Non-pigmented ciliary epithelial cell (primary cell): ENCODE data around the gene PGLYRP4.
"Not testable (repeated sequence)": the region's sequence is repeated elsewhere in the genome, so short reads cannot be mapped to it uniquely, and the experiment has no call there.

Source experiments
- DNase-seq: peaks from one replicate; pipeline ENCODE4 v3.0.0-alpha.2; 2010; ENCODE audit warnings: low read depth

Gene PGLYRP4

GRCh38 chr1:153356392-153357075 lies 7.9 kb upstream of the PGLYRP4 start:
- no peak for DNase-seq

GRCh38 chr1:153355445-153356071 lies 6.9 kb upstream of the PGLYRP4 start:
- DNase-seq, result no peak

DNA sequence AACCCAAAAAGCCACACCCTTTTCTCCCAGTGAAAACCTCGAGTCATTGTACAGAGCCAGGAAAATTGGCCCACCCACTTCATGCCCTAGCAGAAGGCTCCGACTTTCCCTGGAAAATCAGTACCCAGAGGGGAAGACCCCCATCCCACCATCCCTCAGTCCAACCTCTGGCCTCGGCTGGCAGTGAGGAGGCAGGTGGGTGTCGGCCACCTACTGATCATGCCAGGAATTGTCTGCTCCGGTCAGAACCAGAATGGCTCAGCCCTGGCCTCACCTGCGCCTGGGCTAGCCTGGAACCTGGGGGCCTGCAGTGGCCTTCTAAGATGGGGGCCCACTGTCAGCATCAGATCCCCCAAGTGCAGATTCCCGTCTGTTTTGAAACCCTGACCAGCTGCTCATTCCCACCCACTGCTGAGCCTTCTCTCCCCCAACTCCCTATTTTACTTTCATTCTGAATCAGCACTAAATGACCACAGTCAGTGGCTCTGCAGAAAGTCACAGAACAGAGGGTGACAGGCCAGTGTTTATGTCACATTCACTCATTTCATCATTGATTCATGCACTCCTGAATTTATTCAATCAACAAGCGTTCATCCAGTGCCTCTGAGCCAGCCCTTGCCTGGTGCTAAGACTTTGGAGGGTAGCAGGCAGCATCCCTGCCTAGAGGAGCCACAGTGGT lies 6.0 kb upstream of the PGLYRP4 start:
- DNase-seq, result no peak

DNA sequence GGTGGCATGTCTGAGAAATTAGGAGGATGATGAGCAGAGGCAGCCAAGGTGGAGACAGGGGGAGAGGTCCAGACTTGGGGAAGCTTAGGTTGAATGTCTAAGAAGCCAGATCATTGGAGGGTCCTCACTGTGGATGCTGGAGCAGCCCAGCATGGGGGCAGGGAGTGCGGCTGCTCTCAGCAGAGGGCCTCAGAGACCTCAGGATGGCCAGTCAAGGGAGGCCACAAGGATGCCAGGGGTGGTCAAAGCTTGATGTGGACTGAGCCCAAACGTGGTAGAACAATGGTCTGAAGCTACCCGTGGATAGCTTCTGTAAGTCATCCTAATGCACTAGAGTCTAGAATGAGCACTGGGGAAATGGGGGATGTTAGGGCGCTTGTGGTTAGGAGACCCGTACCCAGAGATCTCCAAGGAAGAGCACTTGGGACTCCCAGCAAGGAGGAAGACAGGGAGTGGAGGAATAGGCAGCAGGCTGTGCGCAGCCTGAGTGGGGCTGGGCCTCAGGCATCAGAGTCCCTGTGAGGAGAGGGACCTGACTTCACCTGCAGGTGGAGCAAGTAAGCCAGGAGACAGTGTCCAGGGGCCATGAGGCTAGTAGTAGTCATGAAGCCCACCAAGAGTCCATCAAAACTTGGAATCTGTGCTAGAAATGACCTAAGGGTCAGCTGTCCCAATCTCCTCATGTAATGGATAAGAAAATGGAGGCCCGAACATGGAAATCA lies 4.7 kb upstream of the PGLYRP4 start:
- no peak for DNase-seq

DNA sequence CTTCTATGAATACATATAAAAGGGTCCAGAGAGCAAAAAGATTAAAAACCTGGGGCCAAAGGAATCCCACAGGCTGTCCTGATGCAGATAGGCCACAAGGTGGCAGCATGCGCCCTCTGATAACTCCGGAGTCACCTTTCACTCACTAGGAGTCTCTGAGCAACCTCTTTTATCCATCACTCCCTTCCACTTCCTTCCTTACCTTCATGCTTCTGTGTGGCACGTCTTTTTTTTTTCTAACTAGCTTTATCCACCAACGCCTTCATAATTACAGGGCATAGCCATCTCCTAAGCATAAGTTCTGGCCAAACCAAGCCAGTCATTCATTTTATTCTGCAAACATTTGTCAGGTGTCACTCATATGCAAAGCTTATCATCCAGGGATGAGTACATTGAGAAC lies 3.9 kb upstream of the PGLYRP4 start:
- peak; percentile 14 for DNase-seq

DNA sequence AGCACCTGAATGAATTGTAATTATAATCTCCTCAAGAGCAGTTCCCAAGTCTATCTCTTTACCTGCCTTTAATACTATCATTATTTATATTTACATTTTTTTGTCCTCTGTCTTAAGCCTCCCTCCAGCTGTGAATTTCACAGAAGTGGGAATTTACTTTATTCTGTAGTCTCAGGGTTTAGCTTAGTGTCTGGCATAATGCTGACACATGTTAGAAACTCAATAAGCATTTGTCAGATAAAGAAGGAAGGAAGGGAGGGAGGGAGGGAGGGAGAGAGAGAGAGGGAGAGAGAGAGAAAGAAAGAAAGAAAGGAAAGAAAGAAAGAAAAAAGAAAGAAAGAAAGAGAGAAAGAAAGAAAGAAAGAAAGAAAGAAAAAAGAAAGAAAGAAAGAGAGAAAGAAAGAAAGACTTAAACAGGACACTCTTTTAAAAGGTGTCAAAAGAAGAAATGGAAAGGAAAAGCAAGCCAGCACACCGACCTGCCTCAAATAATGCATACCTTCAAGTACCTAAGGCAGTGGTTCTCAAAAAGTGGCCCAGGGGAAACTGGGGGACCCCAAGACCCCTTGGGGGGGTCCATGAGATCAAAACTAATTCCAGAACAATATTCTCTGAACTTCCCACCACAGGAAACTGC lies 1.8 kb upstream of the PGLYRP4 start:
- DNase-seq, result no peak

GRCh38 chr1:153349363-153350320 lies 1.0 kb upstream of the PGLYRP4 start:
- DNase-seq, result no peak

GRCh38 chr1:153347856-153348255 lies 785 bp downstream of the PGLYRP4 start:
- DNase-seq, result no peak

DNA sequence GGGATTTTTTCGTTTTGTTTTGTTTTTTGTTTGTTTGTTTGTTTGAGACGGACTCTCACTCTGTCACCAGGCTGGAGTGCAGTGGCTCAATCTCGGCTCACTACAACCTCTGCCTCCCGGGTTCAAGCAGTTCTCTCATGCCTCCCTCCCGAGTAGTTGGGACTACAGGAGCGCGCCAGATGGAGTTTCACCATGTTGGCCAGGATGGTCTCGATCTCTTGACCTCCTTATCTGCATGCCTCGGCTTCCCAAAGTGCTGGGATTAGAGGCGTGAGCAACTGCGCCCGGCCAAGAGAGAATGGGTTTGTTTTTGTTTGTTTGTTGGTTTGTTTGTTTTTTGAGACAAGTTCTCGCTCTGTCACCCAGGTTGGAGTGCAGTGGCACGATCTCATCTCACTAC lies 1.6 kb downstream of the PGLYRP4 start:
- not testable (repeated sequence) for DNase-seq

- DNase-seq, result no peak
Observed at GRCh38 chr1:153346077-153346723, 2.4 kb downstream of the PGLYRP4 start.

DNA sequence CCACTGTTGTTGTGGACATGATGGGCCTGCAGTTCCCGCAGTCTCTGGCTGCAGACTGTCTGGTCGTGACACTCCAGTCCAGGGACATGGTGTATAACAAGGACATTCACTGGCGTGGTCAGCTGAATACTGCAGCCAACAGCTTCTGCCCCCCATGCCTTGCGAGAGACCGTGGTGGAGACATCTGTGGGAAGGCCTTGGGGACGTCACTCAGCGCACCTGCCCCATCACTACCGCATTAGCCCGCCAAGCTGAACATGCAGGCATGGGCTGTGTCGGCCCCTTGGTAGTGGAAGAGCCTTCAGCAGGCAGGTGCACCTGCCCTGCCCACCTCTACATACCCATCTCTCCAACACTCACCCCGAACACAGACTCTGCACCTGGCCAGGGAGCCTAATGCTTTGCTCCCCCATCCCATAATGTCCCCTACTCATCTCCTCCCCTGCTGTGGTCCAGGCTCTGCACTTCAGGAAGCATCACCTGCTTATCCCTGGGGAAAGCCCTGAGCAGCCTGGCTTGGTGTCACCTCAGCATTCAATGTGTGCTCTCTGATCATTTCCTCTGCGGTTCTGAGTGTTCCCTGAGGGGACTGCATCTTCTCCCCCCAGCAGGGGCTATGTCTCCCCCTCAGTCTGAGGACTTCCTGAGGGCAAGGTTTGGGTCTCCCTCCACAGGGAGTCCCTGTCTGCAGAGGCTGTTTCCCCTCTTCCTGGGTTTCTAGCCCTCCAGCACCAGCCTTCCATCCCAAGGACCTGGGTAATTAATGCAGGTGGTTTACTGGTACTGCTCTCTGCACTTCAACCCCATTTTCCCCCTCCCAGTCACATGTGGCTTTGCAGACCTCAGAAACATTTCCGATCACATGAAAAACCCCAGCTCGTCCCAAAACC lies 3.2 kb downstream of the PGLYRP4 start:
- no peak for DNase-seq

DNA sequence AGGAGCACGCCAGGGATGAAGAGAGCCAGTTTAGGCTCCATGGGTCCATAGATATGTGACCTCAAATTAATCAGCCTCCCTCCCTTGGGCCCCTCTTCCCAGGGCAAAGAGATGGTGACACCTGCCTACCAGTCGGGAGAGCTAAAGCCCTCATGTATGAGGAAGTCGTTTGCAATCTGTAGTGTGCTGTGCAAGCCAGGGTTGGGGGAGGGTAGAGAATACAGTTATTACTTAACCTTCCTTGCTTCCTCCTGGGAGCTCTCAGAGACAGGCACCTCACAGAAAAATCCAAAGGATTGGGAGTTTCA lies 4.0 kb downstream of the PGLYRP4 start:
- DNase-seq, result no peak

- DNase-seq, result no peak
Observed at GRCh38 chr1:153343811-153344717, 4.6 kb downstream of the PGLYRP4 start.

- no peak for DNase-seq
Observed at GRCh38 chr1:153343040-153343681, 5.5 kb downstream of the PGLYRP4 start.

- no peak for DNase-seq
Observed at GRCh38 chr1:153342178-153342577, 6.5 kb downstream of the PGLYRP4 start.

DNA sequence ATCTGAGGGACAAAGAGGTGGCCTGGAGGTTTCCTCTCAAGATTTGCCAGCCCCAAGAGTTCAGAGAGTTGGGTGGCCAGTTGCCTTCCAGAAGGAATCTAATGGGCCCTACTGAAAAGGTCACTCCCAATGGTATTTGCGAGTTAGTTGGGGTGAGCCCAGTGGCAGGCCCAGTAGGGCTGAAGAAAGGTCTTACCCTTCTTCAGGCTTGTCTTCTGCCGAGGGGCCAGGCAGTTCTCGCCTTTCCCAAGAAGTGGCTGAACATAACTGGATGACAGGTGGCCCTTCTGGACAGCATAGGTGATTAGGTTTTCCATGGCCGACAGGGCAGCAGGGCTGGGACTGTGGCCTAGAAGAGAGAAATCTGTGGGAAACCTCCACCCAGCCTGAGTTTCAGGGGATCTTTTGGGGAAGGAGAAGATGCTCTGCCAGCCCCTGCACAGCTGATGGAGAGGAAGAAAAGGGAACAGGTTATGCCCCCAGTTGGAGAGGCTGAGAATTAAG lies 7.2 kb downstream of the PGLYRP4 start:
- DNase-seq, result no peak

GRCh38 chr1:153340356-153340755 lies 8.3 kb downstream of the PGLYRP4 start:
- DNase-seq, result no peak

GRCh38 chr1:153339802-153340201 lies 8.8 kb downstream of the PGLYRP4 start:
- no peak for DNase-seq
